GM19240 (cell line): Measurements from ENCODE around the gene LIPC.

Experiments
- DNase-seq: peaks from one replicate; pipeline ENCODE4 v3.0.0; 2011; ENCODE audit warnings: low spot score; ENCODE audit not compliant: insufficient read length

Gene LIPC

DNA sequence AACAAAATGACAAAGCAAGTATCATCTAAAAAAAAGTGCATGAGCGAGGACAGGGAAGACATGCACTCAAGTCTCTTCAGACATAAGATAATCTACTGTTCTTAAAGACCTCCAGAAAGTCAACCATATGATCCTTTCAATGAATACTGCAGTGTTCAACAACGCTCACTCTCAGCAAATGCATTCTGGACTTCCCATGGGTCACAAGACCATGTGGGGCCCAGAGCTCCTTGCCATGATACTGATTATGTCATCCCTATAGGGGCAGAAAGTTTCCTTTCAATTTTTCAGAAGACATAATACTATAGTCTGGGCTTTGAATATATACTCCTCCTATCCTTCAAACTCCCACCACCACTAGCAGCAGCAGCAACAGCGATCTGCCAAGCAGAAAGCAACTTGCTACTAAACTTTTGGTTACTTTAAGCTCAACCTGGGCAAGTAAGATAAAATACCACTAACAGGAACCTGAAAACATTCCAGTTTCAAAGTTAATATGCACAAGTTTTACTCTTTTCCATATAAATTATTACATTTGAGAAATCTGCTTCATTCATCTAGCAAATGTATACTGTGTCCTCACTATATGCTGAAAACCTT is 174.2 kb downstream of the LIPC start:
- DNase-seq, result no peak

GRCh38 chr15:58606577-58607080 is 174.8 kb downstream of the LIPC start:
- DNase-seq, result no peak

DNA sequence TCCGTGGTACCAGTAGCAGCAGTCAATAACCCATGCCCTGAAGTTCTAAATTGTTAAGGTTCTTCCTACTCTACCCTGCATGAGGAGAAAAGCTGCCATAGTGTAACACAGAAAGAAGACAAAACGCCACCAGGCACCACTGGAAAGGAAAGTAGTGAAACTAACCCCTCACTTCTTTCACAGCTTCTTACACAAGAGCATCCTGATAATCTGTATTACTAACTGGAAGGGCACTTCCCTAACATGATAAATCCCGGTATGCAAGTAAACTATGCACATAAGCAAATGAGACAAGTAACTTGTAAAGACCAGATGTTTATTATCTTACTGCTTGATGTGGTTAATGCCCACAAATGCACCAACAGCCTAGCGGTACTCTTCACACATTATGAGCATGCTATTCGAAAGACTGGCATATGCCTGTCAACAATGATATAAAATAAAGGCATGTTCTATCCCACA is 176.4 kb downstream of the LIPC start:
- DNase-seq, result no peak

- no peak for DNase-seq
These were observed 176.9 kb downstream of the LIPC start for GRCh38 chr15:58608711-58609110.

GRCh38 chr15:58611731-58612676 is 180.2 kb downstream of the LIPC start:
- no peak for DNase-seq

DNA sequence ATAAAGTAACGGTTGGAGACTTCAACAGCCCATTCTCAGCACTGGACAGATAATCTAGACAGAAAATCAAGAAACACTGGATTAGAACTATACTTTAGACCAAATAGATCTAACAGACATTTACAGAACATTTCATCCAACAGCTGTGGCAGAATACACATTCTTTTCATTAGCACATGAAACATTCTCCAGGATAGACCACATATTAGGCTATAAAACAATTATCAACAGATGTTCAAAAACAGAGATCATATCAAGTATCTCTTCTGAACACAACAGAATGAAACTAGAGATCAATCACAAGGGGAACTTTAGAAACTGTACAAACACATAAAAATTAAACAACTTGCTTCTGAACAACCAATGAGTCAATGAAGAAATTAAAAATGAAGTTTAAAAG is 184.4 kb downstream of the LIPC start:
- no peak for DNase-seq
